WTC11 (cell line): ENCODE results near the gene CHST6. TPM values are rescaled to one million over a fixed set of nuclear protein-coding genes. Genes with fewer than 3 reads are reported as not detected.

Source experiments
- ATAC-seq: fragments of 200-7000 bp; cut with Tn5 transposase; 2 replicates; pipeline ENCODE4 v1.10.0; 2021; ENCODE audit warnings: mild to moderate bottlenecking, moderate library complexity
- CTCF ChIA-PET: fragments of 300-600 bp; sonication (Branson Sonifier 250); formaldehyde crosslinking; loops from one replicate; lab custom pipeline; 2021; ENCODE audit warnings: antibody characterized with exemption; lab: Charles Lee
- POLR2A ChIA-PET: fragments of 350-600 bp; sonication (Branson Sonifier 250); formaldehyde crosslinking; loops from one replicate; lab custom pipeline; 2021; ENCODE audit warnings: antibody characterized with exemption; lab: Charles Lee
- DNase-seq: peaks from one replicate; pipeline ENCODE4 v3.0.0; 2021; ENCODE audit warnings: low spot score
- H3K27ac Mint-ChIP-seq: 2 replicates; pipeline ENCODE4 v1.8.0; 2021; ENCODE audit warnings: mixed read lengths
- H3K27me3 Mint-ChIP-seq: 2 replicates; pipeline ENCODE4 v1.8.0; 2021; ENCODE audit warnings: low read depth, mild to moderate bottlenecking, moderate library complexity, mixed read lengths
- H3K36me3 Mint-ChIP-seq: 2 replicates; pipeline ENCODE4 v1.8.0; 2021; ENCODE audit warnings: mixed read lengths
- H3K4me1 Mint-ChIP-seq: 2 replicates; pipeline ENCODE4 v1.8.0; 2022; ENCODE audit warnings: mixed read lengths
- H3K4me3 Mint-ChIP-seq: 2 replicates; pipeline ENCODE4 v1.8.0; 2021; ENCODE audit warnings: mild to moderate bottlenecking, moderate library complexity, mixed read lengths
- H3K9me3 Mint-ChIP-seq: 2 replicates; pipeline ENCODE4 v1.8.0; 2021; ENCODE audit warnings: mixed read lengths
- ATF1 ChIP-seq: sonication (generic); formaldehyde crosslinking; IDR thresholded peaks from 2 replicates; pipeline ENCODE4 v1.8.1; 2023; ENCODE audit warnings: mild to moderate bottlenecking, moderate library complexity, missing genetic modification reagents
- CBFB ChIP-seq: sonication (generic); formaldehyde crosslinking; IDR thresholded peaks from 2 replicates; pipeline ENCODE4 v1.8.1; 2022; ENCODE audit warnings: mild to moderate bottlenecking, low read depth, missing genetic modification reagents
- CREM ChIP-seq: sonication (generic); formaldehyde crosslinking; IDR thresholded peaks from 2 replicates; pipeline ENCODE4 v1.8.1; 2022; ENCODE audit warnings: mild to moderate bottlenecking, missing genetic modification reagents, moderate library complexity
- FOXK1 ChIP-seq: sonication (generic); formaldehyde crosslinking; IDR thresholded peaks from 2 replicates; pipeline ENCODE4 v1.8.0; 2022; ENCODE audit warnings: mild to moderate bottlenecking, moderate library complexity, missing genetic modification reagents
- GRHL2 ChIP-seq: fragments of 250-450 bp; sonication (Bioruptor Pico); IDR thresholded peaks from 2 replicates; pipeline ENCODE4 v1.8.0; 2022; ENCODE audit warnings: mild to moderate bottlenecking, moderate library complexity; ENCODE audit not compliant: insufficient replicate concordance, severe bottlenecking
- GTF2I ChIP-seq: fragments of 250-450 bp; sonication (Bioruptor Pico); conservative IDR thresholded peaks from 2 replicates; pipeline ENCODE4 v1.4.0; 2021; ENCODE audit warnings: mild to moderate bottlenecking
- JAZF1 ChIP-seq: fragments of 250-450 bp; sonication (Bioruptor Pico); IDR thresholded peaks from 2 replicates; pipeline ENCODE4 v1.9.0; 2021; ENCODE audit warnings: moderate library complexity, mild to moderate bottlenecking, inconsistent platforms
- JUN ChIP-seq: sonication (generic); formaldehyde crosslinking; IDR thresholded peaks from 2 replicates; pipeline ENCODE4 v1.8.0; 2023; ENCODE audit warnings: mild to moderate bottlenecking, missing genetic modification reagents
- MXD4 ChIP-seq: fragments of 250-450 bp; sonication (Bioruptor Pico); IDR thresholded peaks from 2 replicates; pipeline ENCODE4 v1.8.0; 2021; ENCODE audit warnings: mild to moderate bottlenecking, moderate library complexity, borderline replicate concordance
- NR1H2 ChIP-seq: sonication (generic); formaldehyde crosslinking; IDR thresholded peaks from 2 replicates; pipeline ENCODE4 v1.9.0; 2021; ENCODE audit warnings: mild to moderate bottlenecking, moderate library complexity, missing genetic modification reagents
- NR3C1 ChIP-seq: sonication (generic); formaldehyde crosslinking; conservative IDR thresholded peaks from 2 replicates; pipeline ENCODE4 v1.8.1; 2023; ENCODE audit warnings: low read depth, mild to moderate bottlenecking, missing genetic modification reagents
- PRRX2 ChIP-seq: fragments of 250-450 bp; sonication (Bioruptor Pico); IDR thresholded peaks from 2 replicates; pipeline ENCODE4 v1.8.0; 2021; ENCODE audit warnings: mild to moderate bottlenecking
- RORB ChIP-seq: fragments of 250-450 bp; sonication (Bioruptor Pico); IDR thresholded peaks from 2 replicates; pipeline ENCODE4 v1.9.0; 2021; ENCODE audit warnings: mild to moderate bottlenecking
- SMAD4 ChIP-seq: sonication (generic); formaldehyde crosslinking; IDR thresholded peaks from 2 replicates; pipeline ENCODE4 v1.8.0; 2022; ENCODE audit warnings: mild to moderate bottlenecking, missing genetic modification reagents
- SP1 ChIP-seq: sonication (generic); formaldehyde crosslinking; conservative IDR thresholded peaks from 2 replicates; pipeline ENCODE4 v1.8.1; 2022; ENCODE audit warnings: missing genetic modification reagents
- TP53 ChIP-seq: sonication (generic); formaldehyde crosslinking; IDR thresholded peaks from 2 replicates; pipeline ENCODE4 v1.8.1; 2023; ENCODE audit warnings: mild to moderate bottlenecking, missing genetic modification reagents
- ZNF138 ChIP-seq: sonication (generic); formaldehyde crosslinking; conservative IDR thresholded peaks from 2 replicates; pipeline ENCODE4 v1.8.1; 2022; ENCODE audit warnings: mild to moderate bottlenecking, moderate library complexity, missing genetic modification reagents
- ZNF396 ChIP-seq: fragments of 250-450 bp; sonication (Bioruptor Pico); IDR thresholded peaks from 2 replicates; pipeline ENCODE4 v1.8.0; 2021; ENCODE audit warnings: mild to moderate bottlenecking, moderate library complexity, borderline replicate concordance
- total RNA-seq: library from RNA; stranded (reverse); gene quantifications from 3 replicates; pipeline ENCODE4 v1.2.3, GENCODE V29; 2021
- TF ChIP-seq, protein P1 (sequence below): fragments of 250-450 bp; sonication (Bioruptor Pico); IDR thresholded peaks from 2 replicates; pipeline ENCODE4 v1.9.0; 2021; ENCODE audit warnings: moderate library complexity, mild to moderate bottlenecking, inconsistent platforms, borderline replicate concordance
- TF ChIP-seq, protein P2 (sequence below): sonication (generic); formaldehyde crosslinking; conservative IDR thresholded peaks from 2 replicates; pipeline ENCODE4 v1.8.1; 2023; ENCODE audit warnings: mild to moderate bottlenecking, low read depth, missing genetic modification reagents, moderate library complexity
- TF ChIP-seq, protein P3 (sequence below): sonication (generic); formaldehyde crosslinking; IDR thresholded peaks from 2 replicates; pipeline ENCODE4 v1.8.0; 2022; ENCODE audit warnings: mild to moderate bottlenecking, missing genetic modification reagents
- TF ChIP-seq, protein P4 (sequence below): fragments of 250-450 bp; sonication (Bioruptor Pico); IDR thresholded peaks from 2 replicates; pipeline ENCODE4 v1.8.0; 2021; ENCODE audit warnings: mild to moderate bottlenecking
- TF ChIP-seq, protein P5 (sequence below): sonication (generic); formaldehyde crosslinking; IDR thresholded peaks from 2 replicates; pipeline ENCODE4 v1.8.1; 2023; ENCODE audit warnings: mild to moderate bottlenecking, missing genetic modification reagents, borderline replicate concordance

Gene CHST6
- total RNA-seq, 1 experiment from 2014 or later = 20.2 TPM

DNA sequence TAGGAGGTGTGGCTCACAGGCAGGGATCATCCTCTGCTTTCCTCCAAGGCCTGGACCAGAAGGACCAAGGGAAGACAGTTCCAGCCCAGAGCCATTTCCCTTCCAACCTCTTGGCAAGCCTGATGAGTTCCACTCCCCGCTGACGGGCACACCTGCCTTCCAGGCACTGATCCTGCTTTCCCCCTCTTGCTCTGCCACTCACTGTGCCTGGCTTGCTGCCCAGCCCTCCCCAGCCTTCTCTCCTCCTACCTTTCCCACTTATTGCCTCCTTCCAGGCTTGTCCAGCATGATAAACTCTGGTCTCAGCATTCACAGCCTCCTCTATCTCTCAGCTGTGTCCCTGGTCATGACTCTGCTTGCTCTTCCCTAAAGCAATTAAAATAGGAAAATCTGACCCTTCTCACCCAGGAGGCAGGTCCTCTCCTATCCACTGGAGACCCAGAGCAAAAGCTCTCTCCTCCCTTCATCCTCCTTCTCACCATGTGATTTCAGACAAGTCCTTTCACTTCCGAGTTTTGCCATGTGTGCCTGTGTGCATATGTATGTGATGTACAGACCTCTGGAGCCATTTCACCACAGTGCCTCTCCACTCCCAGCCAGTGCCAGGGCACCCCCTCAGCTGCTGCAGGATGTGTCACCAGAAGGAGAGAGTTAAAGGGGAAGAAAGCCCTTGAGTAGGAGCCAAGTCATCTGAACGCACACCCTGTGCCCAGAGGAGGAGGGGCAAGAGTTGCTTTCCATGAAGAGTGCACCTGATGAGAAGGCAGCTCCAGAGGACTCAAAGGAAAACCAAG, 17.4 kb downstream of the CHST6 start:
- H3K9me3 Mint-ChIP-seq = peaks cover 4% of the 10 kb centered on the region; the same call in 1 of the 2 replicates
- ChIA-PET CTCF (interaction anchor here (0.7 to 2.0 kb wide), 3 partner anchors 13 to 39 kb away, joined by 4 to 19 read pairs (median 7); partner anchors contain the start of gene TMEM170A), POLR2A (interaction anchor here (1.2 kb wide), 1 partner anchor 17 kb away, joined by 3 read pairs; the partner anchor contains the start of gene CHST6)
- TF ChIP-seq, protein P1, sequence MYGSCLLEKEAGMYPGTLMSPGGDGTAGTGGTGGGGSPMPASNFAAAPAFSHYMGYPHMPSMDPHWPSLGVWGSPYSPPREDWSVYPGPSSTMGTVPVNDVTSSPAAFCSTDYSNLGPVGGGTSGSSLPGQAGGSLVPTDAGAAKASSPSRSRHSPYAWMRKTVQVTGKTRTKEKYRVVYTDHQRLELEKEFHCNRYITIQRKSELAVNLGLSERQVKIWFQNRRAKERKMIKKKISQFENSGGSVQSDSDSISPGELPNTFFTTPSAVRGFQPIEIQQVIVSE (CRISPR knock-in tag) = no peak
- TF ChIP-seq PRRX2 (CRISPR knock-in tag) (no peak), FOXK1 (CRISPR knock-in tag) (no peak), CREM (no peak), NR3C1 (CRISPR knock-in tag) (no peak), ATF1 (CRISPR knock-in tag) (no peak), MXD4 (CRISPR knock-in tag) (no peak), ZNF138 (no peak), CBFB (CRISPR knock-in tag) (no peak), TP53 (no peak), RORB (CRISPR knock-in tag) (no peak)
- TF ChIP-seq, protein P2, sequence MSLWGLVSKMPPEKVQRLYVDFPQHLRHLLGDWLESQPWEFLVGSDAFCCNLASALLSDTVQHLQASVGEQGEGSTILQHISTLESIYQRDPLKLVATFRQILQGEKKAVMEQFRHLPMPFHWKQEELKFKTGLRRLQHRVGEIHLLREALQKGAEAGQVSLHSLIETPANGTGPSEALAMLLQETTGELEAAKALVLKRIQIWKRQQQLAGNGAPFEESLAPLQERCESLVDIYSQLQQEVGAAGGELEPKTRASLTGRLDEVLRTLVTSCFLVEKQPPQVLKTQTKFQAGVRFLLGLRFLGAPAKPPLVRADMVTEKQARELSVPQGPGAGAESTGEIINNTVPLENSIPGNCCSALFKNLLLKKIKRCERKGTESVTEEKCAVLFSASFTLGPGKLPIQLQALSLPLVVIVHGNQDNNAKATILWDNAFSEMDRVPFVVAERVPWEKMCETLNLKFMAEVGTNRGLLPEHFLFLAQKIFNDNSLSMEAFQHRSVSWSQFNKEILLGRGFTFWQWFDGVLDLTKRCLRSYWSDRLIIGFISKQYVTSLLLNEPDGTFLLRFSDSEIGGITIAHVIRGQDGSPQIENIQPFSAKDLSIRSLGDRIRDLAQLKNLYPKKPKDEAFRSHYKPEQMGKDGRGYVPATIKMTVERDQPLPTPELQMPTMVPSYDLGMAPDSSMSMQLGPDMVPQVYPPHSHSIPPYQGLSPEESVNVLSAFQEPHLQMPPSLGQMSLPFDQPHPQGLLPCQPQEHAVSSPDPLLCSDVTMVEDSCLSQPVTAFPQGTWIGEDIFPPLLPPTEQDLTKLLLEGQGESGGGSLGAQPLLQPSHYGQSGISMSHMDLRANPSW (CRISPR knock-in tag) = no peak
- TF ChIP-seq, protein P3, sequence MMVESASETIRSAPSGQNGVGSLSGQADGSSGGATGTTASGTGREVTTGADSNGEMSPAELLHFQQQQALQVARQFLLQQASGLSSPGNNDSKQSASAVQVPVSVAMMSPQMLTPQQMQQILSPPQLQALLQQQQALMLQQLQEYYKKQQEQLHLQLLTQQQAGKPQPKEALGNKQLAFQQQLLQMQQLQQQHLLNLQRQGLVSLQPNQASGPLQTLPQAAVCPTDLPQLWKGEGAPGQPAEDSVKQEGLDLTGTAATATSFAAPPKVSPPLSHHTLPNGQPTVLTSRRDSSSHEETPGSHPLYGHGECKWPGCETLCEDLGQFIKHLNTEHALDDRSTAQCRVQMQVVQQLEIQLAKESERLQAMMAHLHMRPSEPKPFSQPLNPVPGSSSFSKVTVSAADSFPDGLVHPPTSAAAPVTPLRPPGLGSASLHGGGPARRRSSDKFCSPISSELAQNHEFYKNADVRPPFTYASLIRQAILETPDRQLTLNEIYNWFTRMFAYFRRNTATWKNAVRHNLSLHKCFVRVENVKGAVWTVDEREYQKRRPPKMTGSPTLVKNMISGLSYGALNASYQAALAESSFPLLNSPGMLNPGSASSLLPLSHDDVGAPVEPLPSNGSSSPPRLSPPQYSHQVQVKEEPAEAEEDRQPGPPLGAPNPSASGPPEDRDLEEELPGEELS (CRISPR knock-in tag) = no peak
- H3K27me3 Mint-ChIP-seq = no peaks in the 10 kb centered on the region
- no peak overlapping the region for H3K4me3 Mint-ChIP-seq
- H3K36me3 Mint-ChIP-seq = peaks cover 25% of the 10 kb centered on the region
- peaks cover under 1% of the 10 kb centered on the region for H3K4me1 Mint-ChIP-seq
- ATAC-seq (no peak), DNase-seq (no peak)
- peak overlapping the region; percentile 62 for H3K27ac Mint-ChIP-seq

DNA sequence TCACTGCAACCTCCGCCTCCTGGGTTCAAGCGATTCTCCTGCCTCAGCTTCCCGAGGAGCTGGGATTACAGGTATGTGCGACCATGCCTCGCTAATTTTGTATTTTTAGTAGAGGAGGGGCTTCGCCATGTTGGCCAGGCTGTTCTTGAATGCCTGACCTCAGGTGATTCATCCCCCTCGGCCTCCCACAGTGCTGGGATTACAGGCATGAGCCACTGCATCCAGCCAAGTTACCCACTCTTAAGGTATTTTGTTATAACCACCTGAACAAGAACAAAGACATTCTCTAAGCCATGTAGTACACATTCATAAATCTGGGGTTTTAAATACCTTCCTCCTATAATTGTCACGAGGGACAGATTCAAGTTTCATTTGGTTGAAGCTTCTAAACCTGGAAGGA, 18.4 kb downstream of the CHST6 start:
- Mint-ChIP-seq H3K27ac (peak overlapping the region; percentile 54; the same call in 1 of the 2 replicates), H3K27me3 (no peaks in the 10 kb centered on the region), H3K4me3 (no peak overlapping the region), H3K9me3 (peaks cover 6% of the 10 kb centered on the region; the same call in 1 of the 2 replicates), H3K4me1 (peaks cover 11% of the 10 kb centered on the region), H3K36me3 (peaks cover 29% of the 10 kb centered on the region)
- DNase-seq = no peak
- ATAC-seq = no peak
- ChIA-PET CTCF (interaction anchor here (0.7 to 2.0 kb wide), 3 partner anchors 12 to 41 kb away, joined by 4 to 19 read pairs (median 7); partner anchors contain the start of gene TMEM170A), POLR2A (interaction anchor here (0.6 to 1.2 kb wide), 2 partner anchors 40 to 43 kb away, joined by 3 to 4 read pairs; no protein-coding TSS in a partner anchor)
- TF ChIP-seq GRHL2 (CRISPR knock-in tag) (no peak), SP1 (CRISPR knock-in tag) (no peak), JUN (no peak), JAZF1 (CRISPR knock-in tag) (no peak), FOXK1 (CRISPR knock-in tag) (no peak), NR1H2 (CRISPR knock-in tag) (no peak), GTF2I (CRISPR knock-in tag) (no peak), ZNF396 (CRISPR knock-in tag) (no peak), SMAD4 (no peak)
- TF ChIP-seq, protein P4, sequence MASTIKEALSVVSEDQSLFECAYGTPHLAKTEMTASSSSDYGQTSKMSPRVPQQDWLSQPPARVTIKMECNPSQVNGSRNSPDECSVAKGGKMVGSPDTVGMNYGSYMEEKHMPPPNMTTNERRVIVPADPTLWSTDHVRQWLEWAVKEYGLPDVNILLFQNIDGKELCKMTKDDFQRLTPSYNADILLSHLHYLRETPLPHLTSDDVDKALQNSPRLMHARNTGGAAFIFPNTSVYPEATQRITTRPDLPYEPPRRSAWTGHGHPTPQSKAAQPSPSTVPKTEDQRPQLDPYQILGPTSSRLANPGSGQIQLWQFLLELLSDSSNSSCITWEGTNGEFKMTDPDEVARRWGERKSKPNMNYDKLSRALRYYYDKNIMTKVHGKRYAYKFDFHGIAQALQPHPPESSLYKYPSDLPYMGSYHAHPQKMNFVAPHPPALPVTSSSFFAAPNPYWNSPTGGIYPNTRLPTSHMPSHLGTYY (CRISPR knock-in tag) = no peak
- TF ChIP-seq, protein P5, sequence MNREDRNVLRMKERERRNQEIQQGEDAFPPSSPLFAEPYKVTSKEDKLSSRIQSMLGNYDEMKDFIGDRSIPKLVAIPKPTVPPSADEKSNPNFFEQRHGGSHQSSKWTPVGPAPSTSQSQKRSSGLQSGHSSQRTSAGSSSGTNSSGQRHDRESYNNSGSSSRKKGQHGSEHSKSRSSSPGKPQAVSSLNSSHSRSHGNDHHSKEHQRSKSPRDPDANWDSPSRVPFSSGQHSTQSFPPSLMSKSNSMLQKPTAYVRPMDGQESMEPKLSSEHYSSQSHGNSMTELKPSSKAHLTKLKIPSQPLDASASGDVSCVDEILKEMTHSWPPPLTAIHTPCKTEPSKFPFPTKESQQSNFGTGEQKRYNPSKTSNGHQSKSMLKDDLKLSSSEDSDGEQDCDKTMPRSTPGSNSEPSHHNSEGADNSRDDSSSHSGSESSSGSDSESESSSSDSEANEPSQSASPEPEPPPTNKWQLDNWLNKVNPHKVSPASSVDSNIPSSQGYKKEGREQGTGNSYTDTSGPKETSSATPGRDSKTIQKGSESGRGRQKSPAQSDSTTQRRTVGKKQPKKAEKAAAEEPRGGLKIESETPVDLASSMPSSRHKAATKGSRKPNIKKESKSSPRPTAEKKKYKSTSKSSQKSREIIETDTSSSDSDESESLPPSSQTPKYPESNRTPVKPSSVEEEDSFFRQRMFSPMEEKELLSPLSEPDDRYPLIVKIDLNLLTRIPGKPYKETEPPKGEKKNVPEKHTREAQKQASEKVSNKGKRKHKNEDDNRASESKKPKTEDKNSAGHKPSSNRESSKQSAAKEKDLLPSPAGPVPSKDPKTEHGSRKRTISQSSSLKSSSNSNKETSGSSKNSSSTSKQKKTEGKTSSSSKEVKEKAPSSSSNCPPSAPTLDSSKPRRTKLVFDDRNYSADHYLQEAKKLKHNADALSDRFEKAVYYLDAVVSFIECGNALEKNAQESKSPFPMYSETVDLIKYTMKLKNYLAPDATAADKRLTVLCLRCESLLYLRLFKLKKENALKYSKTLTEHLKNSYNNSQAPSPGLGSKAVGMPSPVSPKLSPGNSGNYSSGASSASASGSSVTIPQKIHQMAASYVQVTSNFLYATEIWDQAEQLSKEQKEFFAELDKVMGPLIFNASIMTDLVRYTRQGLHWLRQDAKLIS (CRISPR knock-in tag) = no peak
